ENCODE measurements around the gene RET.

Gene RET

GRCh38 chr10:43162604-43163003 lies 85.7 kb downstream of the RET start:
- Mint-ChIP-seq H3K27ac (no peak overlapping the region), H3K4me3 (no peak overlapping the region), H3K27me3 (no peaks in the 10 kb centered on the region), H3K9me3 (no peaks in the 10 kb centered on the region), H3K36me3 (peaks cover 22 to 36% of the 10 kb centered on the region in 2 donors), H3K4me1 (peaks cover 14 to 21% of the 10 kb centered on the region in 2 donors)
- DNase-seq (no peak), ATAC-seq (replicated peaks) (no peak)

GRCh38 chr10:43166207-43166879 lies 89.5 kb downstream of the RET start:
- no peak for DNase-seq
- ATAC-seq (replicated peaks) = no peak
- Mint-ChIP-seq H3K36me3 (peaks cover 42 to 54% of the 10 kb centered on the region in 2 donors), H3K9me3 (no peaks in the 10 kb centered on the region), H3K4me1 (peaks cover 6 to 12% of the 10 kb centered on the region in 2 donors), H3K27ac (no peak overlapping the region), H3K4me3 (no peak overlapping the region), H3K27me3 (no peaks in the 10 kb centered on the region)

GRCh38 chr10:43166880-43167497 lies 90.1 kb downstream of the RET start:
- Mint-ChIP-seq H3K4me1 (peaks cover 0 to 8% of the 10 kb centered on the region in 2 donors), H3K36me3 (peaks cover 36 to 51% of the 10 kb centered on the region in 2 donors), H3K27ac (peak overlapping the region; percentile 62), H3K4me3 (no peak overlapping the region), H3K9me3 (no peaks in the 10 kb centered on the region), H3K27me3 (no peaks in the 10 kb centered on the region)
- ATAC-seq (replicated peaks) = no peak
- DNase-seq = no peak

- ATAC-seq (replicated peaks) (no peak), DNase-seq (no peak)
- H3K9me3 Mint-ChIP-seq = no peaks in the 10 kb centered on the region
- H3K36me3 Mint-ChIP-seq = peaks cover 37 to 51% of the 10 kb centered on the region in 2 donors
- H3K27me3 Mint-ChIP-seq = no peaks in the 10 kb centered on the region
- H3K4me1 Mint-ChIP-seq = peaks cover 0 to 8% of the 10 kb centered on the region in 2 donors
- H3K4me3 Mint-ChIP-seq = no peak overlapping the region
- H3K27ac Mint-ChIP-seq = no peak overlapping the region
Measured at GRCh38 chr10:43167498-43167889, 90.6 kb downstream of the RET start.

GRCh38 chr10:43170491-43170890 lies 93.6 kb downstream of the RET start:
- Mint-ChIP-seq H3K27ac (no peak overlapping the region), H3K9me3 (no peaks in the 10 kb centered on the region), H3K36me3 (peaks cover 40 to 51% of the 10 kb centered on the region in 2 donors), H3K27me3 (no peaks in the 10 kb centered on the region), H3K4me3 (no peak overlapping the region), H3K4me1 (peaks cover 0 to 4% of the 10 kb centered on the region in 2 donors)
- no peak for DNase-seq
- no peak for ATAC-seq (replicated peaks)

GRCh38 chr10:43172645-43173044 lies 95.8 kb downstream of the RET start:
- Mint-ChIP-seq H3K4me1 (peaks cover 0 to 4% of the 10 kb centered on the region in 2 donors), H3K4me3 (no peak overlapping the region), H3K27me3 (no peaks in the 10 kb centered on the region), H3K36me3 (peaks cover 52 to 67% of the 10 kb centered on the region in 2 donors), H3K9me3 (no peaks in the 10 kb centered on the region), H3K27ac (no peak overlapping the region)
- DNase-seq = no peak
- ATAC-seq (replicated peaks) = no peak

GRCh38 chr10:43173120-43173519 lies 96.3 kb downstream of the RET start:
- no peaks in the 10 kb centered on the region for H3K9me3 Mint-ChIP-seq
- H3K27ac Mint-ChIP-seq = no peak overlapping the region
- peaks cover 0 to 4% of the 10 kb centered on the region in 2 donors for H3K4me1 Mint-ChIP-seq
- H3K36me3 Mint-ChIP-seq = peaks cover 57 to 72% of the 10 kb centered on the region in 2 donors
- no peak overlapping the region for H3K4me3 Mint-ChIP-seq
- H3K27me3 Mint-ChIP-seq = no peaks in the 10 kb centered on the region
- DNase-seq = no peak
- ATAC-seq (replicated peaks) = no peak

GRCh38 chr10:43174969-43175368 lies 98.1 kb downstream of the RET start:
- no peak overlapping the region for H3K4me3 Mint-ChIP-seq
- H3K27me3 Mint-ChIP-seq = no peaks in the 10 kb centered on the region
- H3K36me3 Mint-ChIP-seq = peaks cover 60 to 72% of the 10 kb centered on the region in 2 donors
- ATAC-seq (replicated peaks) = no peak
- no peak for DNase-seq
- peaks cover 0 to 4% of the 10 kb centered on the region in 2 donors for H3K4me1 Mint-ChIP-seq
- H3K9me3 Mint-ChIP-seq = peaks cover 2 to 4% of the 10 kb centered on the region in 2 donors
- H3K27ac Mint-ChIP-seq = no peak overlapping the region

GRCh38 chr10:43176271-43176670 lies 99.4 kb downstream of the RET start:
- no peak for DNase-seq
- Mint-ChIP-seq H3K27me3 (no peaks in the 10 kb centered on the region), H3K4me1 (no peaks in the 10 kb centered on the region), H3K9me3 (peaks cover 2 to 4% of the 10 kb centered on the region in 2 donors), H3K4me3 (no peak overlapping the region), H3K27ac (no peak overlapping the region), H3K36me3 (peaks cover 62 to 75% of the 10 kb centered on the region in 2 donors)
- ATAC-seq (replicated peaks) = no peak

- DNase-seq = no peak
- no peak overlapping the region for H3K27ac Mint-ChIP-seq
- H3K27me3 Mint-ChIP-seq = no peaks in the 10 kb centered on the region
- H3K9me3 Mint-ChIP-seq = peaks cover 2 to 4% of the 10 kb centered on the region in 2 donors
- no peak overlapping the region for H3K4me3 Mint-ChIP-seq
- peaks cover 68 to 76% of the 10 kb centered on the region in 2 donors for H3K36me3 Mint-ChIP-seq
- no peak for ATAC-seq (replicated peaks)
- no peaks in the 10 kb centered on the region for H3K4me1 Mint-ChIP-seq
Measured at GRCh38 chr10:43177595-43177994, 100.7 kb downstream of the RET start.

Measured in stimulated activated naive B cell treated with anti-CD40 and anti-IgM and Interleukin-4, amounts not matched to agents 10 μg/mL and 1 μg/mL and 100 μg/mL, for 72 hours (primary cell).